Activated CD8-positive, alpha-beta memory T cell treated with anti-CD3 and anti-CD28 coated beads for 1 hour (primary cell): ENCODE measurements around the gene LMBR1.
"Not testable (repeated sequence)": the region's sequence is repeated elsewhere in the genome, so short reads cannot be mapped to it uniquely, and the experiment has no call there.

Experiments
- DNase-seq, 2 donors: peaks; one replicate each; pipeline ENCODE4 v3.0.0-alpha.2; 2020; ENCODE audit warnings: low read depth in 1 of 2; ENCODE audit errors: extremely low read depth in 1 of 2

The LMBR1 gene

DNA sequence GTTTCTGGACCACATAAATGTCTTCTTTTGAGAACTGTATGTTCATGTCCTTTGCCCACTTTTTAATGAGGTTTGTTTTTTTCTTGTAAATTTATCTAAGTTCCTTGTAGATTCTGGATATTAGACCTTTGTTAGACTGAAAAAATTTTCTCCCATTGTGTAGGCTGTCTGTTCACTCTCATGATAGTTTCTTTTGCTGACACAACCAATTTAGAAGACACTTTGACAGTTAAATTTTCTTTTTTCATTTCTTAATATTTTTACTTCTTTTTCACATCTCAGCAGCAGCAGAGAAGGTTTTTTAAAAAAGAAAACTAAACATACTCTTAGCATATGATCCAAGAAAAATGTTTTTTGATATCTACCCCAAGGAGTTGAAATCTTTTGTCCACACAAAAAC lies 190.6 kb downstream of the LMBR1 start:
- no peak for DNase-seq

- DNase-seq: not testable (repeated sequence)
Observed at GRCh38 chr7:156701787-156702186, 191.2 kb downstream of the LMBR1 start.

DNA sequence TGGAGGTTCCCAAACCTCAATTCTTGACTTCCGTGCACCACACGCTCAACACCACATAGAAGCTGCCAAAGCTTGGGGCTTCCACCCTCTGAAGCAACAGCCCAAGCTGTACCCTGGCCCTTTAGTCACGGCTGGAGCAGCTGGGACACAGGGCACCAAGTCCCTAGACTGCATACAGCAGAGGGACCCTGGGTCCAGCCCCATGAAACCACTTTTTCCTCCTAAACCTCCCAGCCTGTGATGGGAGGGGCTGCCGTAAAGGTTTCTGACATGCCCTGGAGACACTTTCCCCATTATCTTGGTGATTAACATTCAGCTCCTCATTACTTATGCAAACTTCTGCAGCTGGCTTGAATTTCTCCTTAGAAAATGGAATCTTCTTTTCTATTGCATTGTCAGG lies 194.5 kb downstream of the LMBR1 start:
- DNase-seq: not testable (repeated sequence)

- not testable (repeated sequence) for DNase-seq
Observed at GRCh38 chr7:156697283-156697682, 195.7 kb downstream of the LMBR1 start.

DNA sequence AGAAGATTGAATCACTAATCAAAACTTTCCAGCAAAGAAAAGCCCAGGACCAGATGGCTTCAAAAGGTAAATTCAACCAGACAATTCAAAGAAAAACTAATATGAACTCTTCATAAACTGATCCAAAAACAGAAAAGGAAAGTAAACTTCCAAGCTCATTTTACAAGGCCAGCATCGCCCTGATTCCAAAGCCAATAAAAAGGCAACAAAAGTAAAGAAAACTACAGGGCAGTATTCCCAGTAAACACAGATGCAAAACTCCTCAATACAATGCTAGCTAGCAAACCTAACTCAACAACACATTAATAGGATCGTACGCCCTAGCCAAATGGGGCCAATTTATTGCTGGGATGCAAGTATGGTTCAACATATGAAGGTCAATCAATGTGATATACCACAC lies 199.4 kb downstream of the LMBR1 start:
- no peak for DNase-seq

DNA sequence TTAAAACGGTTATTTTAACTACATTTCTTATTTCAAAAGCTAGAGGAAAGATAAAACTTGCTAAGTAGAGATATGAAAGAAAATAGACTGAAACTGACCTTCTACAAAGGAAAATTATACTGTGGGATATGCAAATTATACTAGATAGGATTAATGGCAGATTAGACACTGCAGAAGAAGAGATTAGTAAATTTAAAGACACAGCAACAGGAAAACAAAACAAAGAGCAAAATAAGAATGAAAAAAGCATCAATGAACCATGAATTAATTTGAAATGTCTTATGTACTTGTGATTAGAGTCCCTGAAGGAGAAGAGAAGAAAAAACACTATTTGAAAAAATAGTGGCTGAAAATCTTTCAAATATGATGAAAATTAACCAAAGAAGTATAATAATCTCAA lies 200.1 kb downstream of the LMBR1 start:
- no peak for DNase-seq

DNA sequence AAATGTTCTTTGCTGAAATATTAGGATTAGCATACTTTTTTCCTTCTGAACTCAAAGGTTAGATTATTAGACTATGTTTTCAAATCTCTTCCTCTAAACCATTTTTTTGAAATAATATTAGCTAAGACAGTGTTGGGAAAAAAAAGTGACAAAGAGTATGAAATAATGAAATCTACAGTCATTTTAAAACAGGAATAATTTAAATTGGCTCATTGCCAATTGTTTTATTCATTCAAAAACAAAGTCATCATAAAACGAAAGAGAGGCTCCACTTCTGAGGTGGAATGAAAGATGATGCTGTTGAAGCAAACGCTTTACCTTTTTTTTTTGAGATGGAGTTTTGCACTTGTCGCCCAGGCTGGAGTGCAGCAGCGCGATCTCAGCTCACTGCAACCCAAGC lies 201.2 kb downstream of the LMBR1 start:
- DNase-seq: no peak

- DNase-seq: no peak
Observed at GRCh38 chr7:156684661-156685060, 208.3 kb downstream of the LMBR1 start.

DNA sequence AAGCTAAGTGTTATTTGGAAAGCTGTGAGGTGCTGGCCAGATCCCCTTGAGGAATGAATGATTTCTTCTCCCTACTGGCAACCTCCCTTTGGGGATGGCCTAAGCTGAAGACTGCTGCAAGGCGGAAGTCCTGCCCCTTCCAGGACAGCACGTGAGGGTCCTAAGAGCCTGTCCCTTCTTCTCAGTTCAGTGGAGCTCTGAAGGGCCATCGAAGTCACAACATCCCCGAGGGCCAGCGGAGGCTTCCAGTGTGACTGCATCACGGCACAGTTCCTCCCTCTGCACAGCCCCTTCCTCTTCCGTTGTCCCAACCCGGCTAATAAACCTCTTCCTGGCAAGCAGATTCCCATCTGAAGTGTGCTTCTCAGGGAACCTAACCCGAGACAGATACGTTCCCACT lies 208.7 kb downstream of the LMBR1 start:
- no peak for DNase-seq

DNA sequence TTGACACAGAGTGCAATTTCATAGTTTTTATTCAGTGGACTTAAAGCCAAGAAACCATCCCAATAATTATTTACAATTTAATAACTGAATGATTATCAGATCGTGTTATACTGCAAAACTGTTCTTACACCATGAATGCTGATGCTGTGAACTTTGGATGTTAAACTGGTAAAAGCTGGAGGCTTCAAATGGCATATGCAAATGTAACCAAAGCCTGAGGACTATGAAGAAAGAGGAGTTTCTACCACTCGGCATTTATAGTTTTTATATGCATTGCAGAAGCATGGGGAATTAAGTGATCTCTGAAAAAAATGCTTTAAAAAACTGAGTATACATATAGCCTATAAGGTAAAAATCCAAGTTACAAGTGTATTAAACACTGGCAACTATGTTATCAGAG lies 210.1 kb downstream of the LMBR1 start:
- DNase-seq: no peak

- DNase-seq: no peak
Observed at GRCh38 chr7:156680281-156680680, 212.7 kb downstream of the LMBR1 start.

GRCh38 chr7:156677374-156678054 lies 215.5 kb downstream of the LMBR1 start:
- DNase-seq: no peak

DNA sequence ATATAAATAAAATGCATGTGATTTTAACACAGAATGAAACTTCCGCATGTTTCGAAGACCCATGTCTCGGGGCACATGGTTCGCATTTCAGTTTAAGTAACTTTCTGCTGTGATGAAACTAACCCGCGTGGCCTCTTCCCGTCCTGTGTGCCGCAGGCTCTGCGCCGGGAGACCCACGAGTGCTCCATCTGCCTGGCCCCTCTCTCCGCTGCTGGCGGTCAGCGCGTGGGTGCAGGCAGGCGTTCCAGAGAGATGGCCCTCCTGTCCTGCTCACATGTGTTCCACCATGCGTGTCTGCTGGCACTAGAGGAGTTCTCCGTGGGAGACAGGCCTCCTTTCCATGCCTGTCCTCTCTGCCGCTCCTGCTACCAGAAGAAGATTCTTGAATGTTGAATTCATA lies 216.7 kb downstream of the LMBR1 start:
- DNase-seq: no peak

DNA sequence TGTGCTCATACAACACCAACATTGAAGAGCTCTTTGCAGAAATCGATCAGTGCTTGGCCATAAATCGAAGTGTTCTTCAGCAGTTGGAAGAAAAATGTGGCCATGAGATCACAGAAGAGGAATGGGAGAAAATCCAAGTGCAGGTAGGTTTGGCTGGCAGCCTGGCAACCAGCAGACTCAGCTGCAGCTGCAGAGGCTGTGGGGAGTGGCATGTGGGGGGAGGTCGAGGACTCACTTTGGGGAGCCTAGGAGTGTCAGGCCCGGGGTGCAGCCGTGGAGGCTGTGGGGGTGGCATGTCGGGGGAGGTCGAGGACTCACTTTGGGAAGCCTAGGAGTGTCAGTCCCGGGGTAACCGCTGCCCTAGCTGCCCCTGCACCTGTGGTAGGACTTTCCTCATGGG lies 217.3 kb downstream of the LMBR1 start:
- DNase-seq: no peak

DNA sequence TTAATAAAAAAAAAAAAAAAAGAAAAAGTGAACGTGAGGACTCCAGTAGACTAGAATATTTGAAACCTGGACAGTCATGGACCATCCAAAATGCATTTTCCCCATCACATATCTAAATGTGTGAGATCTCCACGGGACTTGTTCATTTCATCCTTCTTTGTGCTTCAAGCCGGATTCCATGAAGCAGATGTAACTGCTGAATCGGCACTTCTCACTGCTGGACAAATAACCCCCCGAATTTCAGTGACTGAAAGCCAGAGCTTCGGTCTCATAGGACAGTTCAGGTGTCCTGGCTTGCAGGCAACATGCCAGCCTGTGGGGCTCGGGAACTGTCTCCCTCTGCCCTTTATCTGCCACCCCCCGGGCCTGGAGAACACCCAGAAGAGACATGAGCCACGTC lies 219.1 kb downstream of the LMBR1 start:
- no peak for DNase-seq

GRCh38 chr7:156673454-156673853 lies 219.5 kb downstream of the LMBR1 start:
- DNase-seq: no peak

DNA sequence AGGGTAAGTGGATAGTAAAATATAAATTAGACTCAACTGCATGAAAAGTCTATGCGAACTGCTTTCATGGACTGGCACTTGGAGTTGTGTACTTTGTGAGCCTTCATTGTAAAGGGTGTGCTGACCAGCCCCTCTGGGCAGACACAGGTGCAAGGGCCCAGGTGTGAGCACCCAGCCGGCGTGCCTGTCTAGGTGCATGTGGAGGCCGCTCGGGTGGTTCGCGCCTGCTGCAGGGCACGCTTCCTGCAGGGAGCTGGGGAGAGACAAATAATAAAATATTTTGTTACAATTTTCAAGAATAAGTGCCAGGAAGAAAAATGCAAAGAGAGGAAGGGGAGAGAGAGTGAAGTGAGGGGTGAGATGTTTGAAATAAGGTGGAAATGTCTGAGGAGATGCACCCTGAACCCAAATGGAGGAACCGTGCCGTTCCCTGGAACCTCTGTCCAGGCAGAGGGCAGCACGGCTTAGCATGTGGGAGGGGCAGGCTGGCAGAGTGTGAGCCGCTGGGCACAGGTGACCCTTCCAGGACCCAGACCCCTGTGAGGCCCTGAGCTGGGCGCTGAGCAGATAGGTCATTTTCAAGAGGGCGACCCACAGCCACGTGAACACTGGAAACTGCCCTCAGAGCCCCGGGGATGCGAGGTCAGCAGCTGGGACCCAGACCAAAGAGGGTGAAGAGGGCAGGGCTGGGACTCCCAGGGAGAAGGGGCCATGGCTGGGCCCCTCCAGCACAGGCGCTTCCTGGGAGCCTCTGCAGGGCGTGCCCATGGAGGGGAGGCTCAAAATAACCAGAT lies 223.8 kb downstream of the LMBR1 start:
- DNase-seq: no peak

- DNase-seq: no peak
Observed at GRCh38 chr7:156668130-156668741, 224.7 kb downstream of the LMBR1 start.

GRCh38 chr7:156667110-156667426 lies 225.9 kb downstream of the LMBR1 start:
- no peak for DNase-seq

GRCh38 chr7:156666368-156667109 lies 226.4 kb downstream of the LMBR1 start:
- DNase-seq: no peak

DNA sequence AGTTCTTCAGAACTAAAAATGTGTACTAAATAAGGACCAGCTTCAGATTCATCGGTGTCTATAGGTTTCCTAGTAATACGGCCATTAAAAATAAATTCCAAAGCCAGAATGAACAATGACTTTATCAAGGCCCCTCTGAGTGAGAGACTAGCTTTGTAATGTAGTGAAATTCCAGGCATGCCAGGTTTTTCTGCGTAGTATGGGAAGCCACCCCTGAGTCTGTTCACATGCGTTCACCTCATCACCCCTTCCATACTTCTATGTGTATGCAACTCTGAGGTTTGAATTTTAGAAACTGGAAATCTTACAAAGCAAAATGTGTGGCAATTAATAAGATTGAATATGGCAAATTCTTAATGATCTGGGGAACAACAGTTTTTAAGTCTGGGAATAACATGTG lies 227.9 kb downstream of the LMBR1 start:
- DNase-seq: no peak

DNA sequence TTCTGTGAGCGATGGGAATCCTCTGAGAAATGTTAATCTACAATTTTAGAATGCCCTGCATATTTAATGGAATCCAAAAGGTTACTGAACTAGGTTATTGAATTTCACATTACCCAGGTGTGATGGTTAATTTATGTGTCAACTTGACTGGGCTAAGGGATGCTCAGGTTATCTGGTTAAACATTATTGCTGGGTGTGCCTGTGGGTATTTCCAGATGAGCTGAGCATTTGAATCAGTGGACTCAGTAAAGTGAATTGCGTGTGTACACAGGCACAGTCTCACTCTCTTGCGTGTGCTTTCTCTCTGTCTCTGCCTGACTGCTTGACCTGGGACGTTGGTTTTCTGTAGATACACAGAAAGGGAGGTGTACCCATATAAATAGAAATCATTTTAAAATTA lies 230.7 kb downstream of the LMBR1 start:
- no peak for DNase-seq
